ENCODE results near the gene GBP2. TPM values are rescaled to one million over a fixed set of nuclear protein-coding genes. Genes with fewer than 3 reads are reported as not detected.
"Not testable (repeated sequence)": the region's sequence is repeated elsewhere in the genome, so short reads cannot be mapped to it uniquely, and the experiment has no call there.

GBP2 gene
- total RNA-seq, 1 experiment from 2014 or later: 2.1 TPM

GRCh38 chr1:89072466-89073065 lies 53.3 kb downstream of the GBP2 start:
- DNase-seq; H3K27ac ChIP-seq (ENCODE audit: low read length); BruUV-seq (replicated peaks); intact Hi-C loops (cut with micrococcal nuclease); H3K4me2 ChIP-seq (ENCODE audit: low read length); H3K27me3 ChIP-seq (ENCODE audit: low read length); POLR2A ChIA-PET (ENCODE audit: unreplicated experiment); H3K79me2 ChIP-seq (ENCODE audit: low read length); H3K4me3 ChIP-seq (ENCODE audit: low read length); ATAC-seq; H3K36me3 ChIP-seq (ENCODE audit: low read depth, low read length); H3K9ac ChIP-seq (ENCODE audit: low read length); H3K9me3 ChIP-seq (ENCODE audit: low read length); H4K20me1 ChIP-seq (ENCODE audit: low read length); H3K9me2 ChIP-seq (replicated peaks; ENCODE audit: low read length); H2AFZ ChIP-seq (ENCODE audit: low read length); CTCF ChIA-PET; H3K4me1 ChIP-seq (ENCODE audit: insufficient read depth, low read length); H3F3A ChIP-seq (ENCODE audit: low read length, unreplicated experiment): not testable (repeated sequence)

GRCh38 chr1:89070509-89070908 lies 55.4 kb downstream of the GBP2 start:
- no peaks in the 10 kb centered on the region for H3K36me3 ChIP-seq (ENCODE audit: low read depth, low read length)
- POLR2A ChIA-PET (ENCODE audit: unreplicated experiment): no interaction called here
- TF ChIP-seq CTCF (conservative IDR thresholded peaks at IDR 0.05; ENCODE audit: low read depth, low read length) (no peak), EZH2 (IDR thresholded peaks at IDR 0.05; ENCODE audit: low read length, unreplicated experiment) (no peak), EZH2phosphoT487 (IDR thresholded peaks at IDR 0.05; ENCODE audit: borderline replicate concordance, low read length) (no peak)
- no peak overlapping the region for H3K4me2 ChIP-seq (ENCODE audit: low read length)
- no peak overlapping the region for H2AFZ ChIP-seq (ENCODE audit: low read length)
- H3K4me1 ChIP-seq (ENCODE audit: insufficient read depth, low read length): peaks cover 6% of the 10 kb centered on the region; the same call in 1 of the 2 replicates
- no peaks in the 10 kb centered on the region for H3K9me3 ChIP-seq (ENCODE audit: low read length)
- H3K27me3 ChIP-seq (ENCODE audit: low read length): no peaks in the 10 kb centered on the region
- no peak overlapping the region for H3K4me3 ChIP-seq (ENCODE audit: low read length)
- H3K27ac ChIP-seq (ENCODE audit: low read length): no peak overlapping the region
- no peaks in the 10 kb centered on the region for H3K79me2 ChIP-seq (ENCODE audit: low read length)
- H3K9ac ChIP-seq (ENCODE audit: low read length): no peak overlapping the region
- ATAC-seq (no peak), DNase-seq (no peak)
- no peaks in the 10 kb centered on the region for H3F3A ChIP-seq (ENCODE audit: low read length, unreplicated experiment)
- CTCF ChIA-PET: no interaction called here
- H4K20me1 ChIP-seq (ENCODE audit: low read length): no peaks in the 10 kb centered on the region
- no peaks in the 10 kb centered on the region for H3K9me2 ChIP-seq (replicated peaks; ENCODE audit: low read length)
- no TSS peak for BruUV-seq (replicated peaks)
- intact Hi-C loops (cut with micrococcal nuclease): no loop called here

GRCh38 chr1:89069951-89070350 lies 56.0 kb downstream of the GBP2 start:
- Histone ChIP-seq H2AFZ (ENCODE audit: low read length) (peak overlapping the region; percentile 59; the same call in 1 of the 2 replicates), H3K36me3 (ENCODE audit: low read depth, low read length) (no peaks in the 10 kb centered on the region), H3K9me3 (ENCODE audit: low read length) (no peaks in the 10 kb centered on the region), H3K4me3 (ENCODE audit: low read length) (peak overlapping the region; percentile 7; the same call in 1 of the 2 replicates), H3K9ac (ENCODE audit: low read length) (no peak overlapping the region), H4K20me1 (ENCODE audit: low read length) (no peaks in the 10 kb centered on the region), H3K4me2 (ENCODE audit: low read length) (peak overlapping the region; percentile 53), H3K79me2 (ENCODE audit: low read length) (no peaks in the 10 kb centered on the region), H3F3A (ENCODE audit: low read length, unreplicated experiment) (no peaks in the 10 kb centered on the region), H3K27me3 (ENCODE audit: low read length) (no peaks in the 10 kb centered on the region), H3K27ac (ENCODE audit: low read length) (no peak overlapping the region), H3K9me2 (replicated peaks; ENCODE audit: low read length) (no peaks in the 10 kb centered on the region), H3K4me1 (ENCODE audit: insufficient read depth, low read length) (peaks cover 6% of the 10 kb centered on the region; the same call in 1 of the 2 replicates)
- ChIA-PET POLR2A (ENCODE audit: unreplicated experiment) (no interaction called here), CTCF (no interaction called here)
- BruUV-seq (replicated peaks): no TSS peak
- intact Hi-C loops (cut with micrococcal nuclease): no loop called here
- ATAC-seq (no peak), DNase-seq (no peak)
- TF ChIP-seq EZH2 (IDR thresholded peaks at IDR 0.05; ENCODE audit: low read length, unreplicated experiment) (no peak), EZH2phosphoT487 (IDR thresholded peaks at IDR 0.05; ENCODE audit: borderline replicate concordance, low read length) (no peak), CTCF (conservative IDR thresholded peaks at IDR 0.05; ENCODE audit: low read depth, low read length) (no peak)

Measured in PC-3 (cell line).